Stimulated activated naive CD8-positive, alpha-beta T cell treated with anti-CD3 and anti-CD28 coated beads, Interleukin-15, Interleukin-2, amounts not matched to agents 100 ng/mL and 50 ng/mL, for 24 hours (primary cell): Measurements from ENCODE around the gene PDK2.

Source experiments
- H3K27ac Mint-ChIP-seq: one replicate; pipeline ENCODE4 v1.8.0; 2021; ENCODE audit warnings: mild to moderate bottlenecking, mixed read lengths
- H3K27me3 Mint-ChIP-seq: one replicate; pipeline ENCODE4 v1.8.0; 2021; ENCODE audit warnings: mixed read lengths
- H3K36me3 Mint-ChIP-seq: one replicate; pipeline ENCODE4 v1.8.0; 2021; ENCODE audit warnings: low read depth, mixed read lengths
- H3K4me1 Mint-ChIP-seq: one replicate; pipeline ENCODE4 v1.8.0; 2021; ENCODE audit warnings: low read depth, mixed read lengths
- H3K4me3 Mint-ChIP-seq: one replicate; pipeline ENCODE4 v1.8.0; 2021; ENCODE audit warnings: mild to moderate bottlenecking, mixed read lengths
- H3K9me3 Mint-ChIP-seq: one replicate; pipeline ENCODE4 v1.8.0; 2021; ENCODE audit warnings: mixed read lengths

Gene PDK2

GRCh38 chr17:50135316-50136095 is 40.4 kb downstream of the PDK2 start:
- H3K36me3 Mint-ChIP-seq, result peaks cover 51% of the 10 kb centered on the region
- no peak overlapping the region for H3K4me3 Mint-ChIP-seq
- no peaks in the 10 kb centered on the region for H3K27me3 Mint-ChIP-seq
- H3K27ac Mint-ChIP-seq, result no peak overlapping the region
- H3K9me3 Mint-ChIP-seq, result no peaks in the 10 kb centered on the region
- H3K4me1 Mint-ChIP-seq, result peaks cover 32% of the 10 kb centered on the region

- no peak overlapping the region for H3K27ac Mint-ChIP-seq
- H3K36me3 Mint-ChIP-seq, result peaks cover 57% of the 10 kb centered on the region
These were observed 41.0 kb downstream of the PDK2 start for GRCh38 chr17:50136096-50136687.

GRCh38 chr17:50137042-50137441 is 41.9 kb downstream of the PDK2 start:
- peaks cover 66% of the 10 kb centered on the region for H3K36me3 Mint-ChIP-seq
- H3K9me3 Mint-ChIP-seq, result no peaks in the 10 kb centered on the region
- no peak overlapping the region for H3K4me3 Mint-ChIP-seq
- H3K4me1 Mint-ChIP-seq, result peaks cover 32% of the 10 kb centered on the region
- H3K27me3 Mint-ChIP-seq, result no peaks in the 10 kb centered on the region
- no peak overlapping the region for H3K27ac Mint-ChIP-seq

More at GRCh38 chr17:50136096-50136687, 41.0 kb downstream of the PDK2 start:
- Mint-ChIP-seq H3K27me3 (no peaks in the 10 kb centered on the region), H3K4me1 (peaks cover 32% of the 10 kb centered on the region), H3K9me3 (no peaks in the 10 kb centered on the region), H3K4me3 (no peak overlapping the region)

GRCh38 chr17:50139185-50139783 is 44.1 kb downstream of the PDK2 start:
- H3K9me3 Mint-ChIP-seq, result no peaks in the 10 kb centered on the region
- H3K36me3 Mint-ChIP-seq, result peaks cover 77% of the 10 kb centered on the region
- H3K27me3 Mint-ChIP-seq, result no peaks in the 10 kb centered on the region
- H3K4me1 Mint-ChIP-seq, result peaks cover 47% of the 10 kb centered on the region
- no peak overlapping the region for H3K4me3 Mint-ChIP-seq
- no peak overlapping the region for H3K27ac Mint-ChIP-seq

GRCh38 chr17:50139950-50140885 is 45.1 kb downstream of the PDK2 start:
- Mint-ChIP-seq H3K9me3 (no peaks in the 10 kb centered on the region), H3K4me3 (peak overlapping the region; percentile 32), H3K36me3 (peaks cover 84% of the 10 kb centered on the region), H3K27me3 (no peaks in the 10 kb centered on the region), H3K27ac (no peak overlapping the region), H3K4me1 (peaks cover 56% of the 10 kb centered on the region)

GRCh38 chr17:50141026-50141744 is 46.0 kb downstream of the PDK2 start:
- Mint-ChIP-seq H3K4me1 (peaks cover 66% of the 10 kb centered on the region), H3K4me3 (no peak overlapping the region), H3K27ac (peak overlapping the region; percentile 68), H3K27me3 (no peaks in the 10 kb centered on the region), H3K36me3 (peaks cover 80% of the 10 kb centered on the region), H3K9me3 (no peaks in the 10 kb centered on the region)

- H3K9me3 Mint-ChIP-seq, result no peaks in the 10 kb centered on the region
- H3K27me3 Mint-ChIP-seq, result no peaks in the 10 kb centered on the region
- H3K4me3 Mint-ChIP-seq, result peak overlapping the region; percentile 39
- H3K4me1 Mint-ChIP-seq, result peaks cover 72% of the 10 kb centered on the region
- peak overlapping the region; percentile 68 for H3K27ac Mint-ChIP-seq
- H3K36me3 Mint-ChIP-seq, result peaks cover 77% of the 10 kb centered on the region
These were observed 46.6 kb downstream of the PDK2 start for GRCh38 chr17:50141745-50142110.

GRCh38 chr17:50143461-50144176 is 48.5 kb downstream of the PDK2 start:
- no peaks in the 10 kb centered on the region for H3K9me3 Mint-ChIP-seq
- H3K4me3 Mint-ChIP-seq, result no peak overlapping the region
- H3K27me3 Mint-ChIP-seq, result no peaks in the 10 kb centered on the region
- H3K27ac Mint-ChIP-seq, result no peak overlapping the region
- peaks cover 69% of the 10 kb centered on the region for H3K36me3 Mint-ChIP-seq
- peaks cover 83% of the 10 kb centered on the region for H3K4me1 Mint-ChIP-seq

GRCh38 chr17:50144355-50144754 is 49.2 kb downstream of the PDK2 start:
- Mint-ChIP-seq H3K4me1 (peaks cover 83% of the 10 kb centered on the region), H3K9me3 (no peaks in the 10 kb centered on the region), H3K27me3 (no peaks in the 10 kb centered on the region), H3K36me3 (peaks cover 62% of the 10 kb centered on the region), H3K27ac (peak overlapping the region; percentile 62), H3K4me3 (no peak overlapping the region)

GRCh38 chr17:50144845-50145531 is 49.8 kb downstream of the PDK2 start:
- peak overlapping the region; percentile 94 for H3K4me3 Mint-ChIP-seq
- H3K27me3 Mint-ChIP-seq, result no peaks in the 10 kb centered on the region
- no peaks in the 10 kb centered on the region for H3K9me3 Mint-ChIP-seq
- H3K4me1 Mint-ChIP-seq, result peaks cover 77% of the 10 kb centered on the region
- peak overlapping the region; percentile 62 for H3K27ac Mint-ChIP-seq
- peaks cover 55% of the 10 kb centered on the region for H3K36me3 Mint-ChIP-seq

- no peaks in the 10 kb centered on the region for H3K27me3 Mint-ChIP-seq
- no peaks in the 10 kb centered on the region for H3K9me3 Mint-ChIP-seq
- peaks cover 70% of the 10 kb centered on the region for H3K4me1 Mint-ChIP-seq
- peak overlapping the region; percentile 94 for H3K4me3 Mint-ChIP-seq
- H3K27ac Mint-ChIP-seq, result peak overlapping the region; percentile 59
- H3K36me3 Mint-ChIP-seq, result peaks cover 49% of the 10 kb centered on the region
These were observed 50.5 kb downstream of the PDK2 start for GRCh38 chr17:50145532-50146229.

GRCh38 chr17:50146230-50146926 is 51.2 kb downstream of the PDK2 start:
- no peaks in the 10 kb centered on the region for H3K27me3 Mint-ChIP-seq
- peaks cover 66% of the 10 kb centered on the region for H3K4me1 Mint-ChIP-seq
- H3K4me3 Mint-ChIP-seq, result peak overlapping the region; percentile 94
- H3K9me3 Mint-ChIP-seq, result no peaks in the 10 kb centered on the region
- H3K36me3 Mint-ChIP-seq, result peaks cover 43% of the 10 kb centered on the region
- peak overlapping the region; percentile 96 for H3K27ac Mint-ChIP-seq
